T-helper 22 cell (primary cell): ENCODE measurements around the gene DSP.

ENCODE experiments used
- DNase-seq: peaks from one replicate; pipeline ENCODE4 v3.0.0-alpha.2; 2020; ENCODE audit warnings: low read depth

DSP gene

GRCh38 chr6:7559651-7560385 lies 18.3 kb downstream of the DSP start:
- DNase-seq, result no peak

- no peak for DNase-seq
Observed at GRCh38 chr6:7561153-7561964, 19.9 kb downstream of the DSP start.

GRCh38 chr6:7562769-7563168 lies 21.3 kb downstream of the DSP start:
- DNase-seq, result no peak

- DNase-seq, result no peak
Observed at GRCh38 chr6:7566107-7566506, 24.6 kb downstream of the DSP start.

GRCh38 chr6:7566617-7567173 lies 25.2 kb downstream of the DSP start:
- DNase-seq, result no peak

GRCh38 chr6:7568021-7568420 lies 26.6 kb downstream of the DSP start:
- no peak for DNase-seq

- no peak for DNase-seq
Observed at GRCh38 chr6:7569082-7569481, 27.6 kb downstream of the DSP start.

- no peak for DNase-seq
Observed at GRCh38 chr6:7572213-7572943, 30.9 kb downstream of the DSP start.

- no peak for DNase-seq
Observed at GRCh38 chr6:7574500-7574899, 33.0 kb downstream of the DSP start.

GRCh38 chr6:7578516-7578915 lies 37.0 kb downstream of the DSP start:
- no peak for DNase-seq

- no peak for DNase-seq
Observed at GRCh38 chr6:7578931-7579330, 37.5 kb downstream of the DSP start.

- DNase-seq, result no peak
Observed at GRCh38 chr6:7579851-7580250, 38.4 kb downstream of the DSP start.

GRCh38 chr6:7580537-7580926 lies 39.1 kb downstream of the DSP start:
- DNase-seq, result no peak

GRCh38 chr6:7580927-7581618 lies 39.6 kb downstream of the DSP start:
- DNase-seq, result no peak

- DNase-seq, result no peak
Observed at GRCh38 chr6:7585287-7585930, 43.9 kb downstream of the DSP start.

- no peak for DNase-seq
Observed at GRCh38 chr6:7587631-7588100, 46.2 kb downstream of the DSP start.

GRCh38 chr6:7588506-7588905 lies 47.0 kb downstream of the DSP start:
- no peak for DNase-seq

GRCh38 chr6:7589221-7589620 lies 47.8 kb downstream of the DSP start:
- no peak for DNase-seq

GRCh38 chr6:7589949-7590917 lies 48.8 kb downstream of the DSP start, which contains the start of gene SNRNP48:
TSS of gene SNRNP48 (plus strand) at chr6:7590198. CDS start at chr6:7590258, 60 bp downstream.
- DNase-seq, result peak; percentile 77

- no peak for DNase-seq
Observed at GRCh38 chr6:7590918-7591302, 49.4 kb downstream of the DSP start.
